ENCODE results near the gene STX2.
"Not testable (repeated sequence)": the region's sequence is repeated elsewhere in the genome, so short reads cannot be mapped to it uniquely, and the experiment has no call there.

The STX2 gene

DNA sequence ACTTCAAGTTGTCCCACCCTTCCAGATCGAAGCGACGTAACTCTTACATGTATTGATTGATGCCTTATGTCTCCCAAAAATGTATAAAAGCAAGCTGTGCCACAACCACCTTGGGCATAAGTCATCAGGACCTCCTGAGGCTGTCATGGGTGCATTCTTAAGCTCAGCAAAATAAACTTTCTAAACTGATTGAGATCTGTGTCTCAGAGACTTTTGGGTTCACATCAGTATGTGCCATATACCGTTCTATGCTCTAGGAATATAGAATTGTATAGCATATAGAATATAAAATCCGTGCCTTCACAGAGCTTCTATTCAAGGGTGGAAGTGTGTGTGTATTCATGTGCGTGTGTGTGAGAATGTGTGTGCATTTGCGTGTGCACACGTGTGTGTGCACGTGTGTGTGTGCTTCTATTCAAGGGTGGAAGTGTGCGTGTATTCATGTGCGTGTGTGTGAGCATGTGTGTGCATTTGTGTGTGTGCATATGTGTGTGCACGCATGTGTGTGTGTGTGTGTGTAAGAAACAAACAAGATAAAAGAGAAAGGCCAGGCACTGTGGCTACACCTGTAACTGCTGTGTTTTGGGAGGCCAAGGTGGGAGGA is 11.5 kb upstream of the STX2 start:
- no peak overlapping the region for H3K4me3 ChIP-seq (ENCODE audit: insufficient read depth, low read length, poor library complexity, severe bottlenecking)
- no peak overlapping the region for H3K27ac ChIP-seq (ENCODE audit: low read depth, low read length)
- H3K36me3 ChIP-seq (ENCODE audit: low read length): no peaks in the 10 kb centered on the region
- H3K9me2 ChIP-seq (replicated peaks; ENCODE audit: insufficient read depth, low read length): no peaks in the 10 kb centered on the region
- no peaks in the 10 kb centered on the region for H4K20me1 ChIP-seq (ENCODE audit: low read depth, low read length)
- no peak overlapping the region for H2AFZ ChIP-seq (ENCODE audit: low read depth, low read length, severe bottlenecking)
- H3K4me2 ChIP-seq (ENCODE audit: low read depth, low read length, poor library complexity, severe bottlenecking): no peak overlapping the region
- no peaks in the 10 kb centered on the region for H3K79me2 ChIP-seq (ENCODE audit: insufficient read depth, low read length)
- no peaks in the 10 kb centered on the region for H3K9me3 ChIP-seq (ENCODE audit: insufficient read depth, low read length)
- TF ChIP-seq EZH2phosphoT487 (conservative IDR thresholded peaks at IDR 0.05; ENCODE audit: low read length): no peak
- TF ChIP-seq, protein P1, sequence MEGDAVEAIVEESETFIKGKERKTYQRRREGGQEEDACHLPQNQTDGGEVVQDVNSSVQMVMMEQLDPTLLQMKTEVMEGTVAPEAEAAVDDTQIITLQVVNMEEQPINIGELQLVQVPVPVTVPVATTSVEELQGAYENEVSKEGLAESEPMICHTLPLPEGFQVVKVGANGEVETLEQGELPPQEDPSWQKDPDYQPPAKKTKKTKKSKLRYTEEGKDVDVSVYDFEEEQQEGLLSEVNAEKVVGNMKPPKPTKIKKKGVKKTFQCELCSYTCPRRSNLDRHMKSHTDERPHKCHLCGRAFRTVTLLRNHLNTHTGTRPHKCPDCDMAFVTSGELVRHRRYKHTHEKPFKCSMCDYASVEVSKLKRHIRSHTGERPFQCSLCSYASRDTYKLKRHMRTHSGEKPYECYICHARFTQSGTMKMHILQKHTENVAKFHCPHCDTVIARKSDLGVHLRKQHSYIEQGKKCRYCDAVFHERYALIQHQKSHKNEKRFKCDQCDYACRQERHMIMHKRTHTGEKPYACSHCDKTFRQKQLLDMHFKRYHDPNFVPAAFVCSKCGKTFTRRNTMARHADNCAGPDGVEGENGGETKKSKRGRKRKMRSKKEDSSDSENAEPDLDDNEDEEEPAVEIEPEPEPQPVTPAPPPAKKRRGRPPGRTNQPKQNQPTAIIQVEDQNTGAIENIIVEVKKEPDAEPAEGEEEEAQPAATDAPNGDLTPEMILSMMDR (IDR thresholded peaks at IDR 0.05; ENCODE audit: insufficient read depth, low read length, poor library complexity, severe bottlenecking): no peak
- no peak overlapping the region for H3K9ac ChIP-seq (ENCODE audit: low read length)
- H3K27me3 ChIP-seq (ENCODE audit: low read length): no peaks in the 10 kb centered on the region
- no peaks in the 10 kb centered on the region for H3F3A ChIP-seq (ENCODE audit: insufficient read depth)

DNA sequence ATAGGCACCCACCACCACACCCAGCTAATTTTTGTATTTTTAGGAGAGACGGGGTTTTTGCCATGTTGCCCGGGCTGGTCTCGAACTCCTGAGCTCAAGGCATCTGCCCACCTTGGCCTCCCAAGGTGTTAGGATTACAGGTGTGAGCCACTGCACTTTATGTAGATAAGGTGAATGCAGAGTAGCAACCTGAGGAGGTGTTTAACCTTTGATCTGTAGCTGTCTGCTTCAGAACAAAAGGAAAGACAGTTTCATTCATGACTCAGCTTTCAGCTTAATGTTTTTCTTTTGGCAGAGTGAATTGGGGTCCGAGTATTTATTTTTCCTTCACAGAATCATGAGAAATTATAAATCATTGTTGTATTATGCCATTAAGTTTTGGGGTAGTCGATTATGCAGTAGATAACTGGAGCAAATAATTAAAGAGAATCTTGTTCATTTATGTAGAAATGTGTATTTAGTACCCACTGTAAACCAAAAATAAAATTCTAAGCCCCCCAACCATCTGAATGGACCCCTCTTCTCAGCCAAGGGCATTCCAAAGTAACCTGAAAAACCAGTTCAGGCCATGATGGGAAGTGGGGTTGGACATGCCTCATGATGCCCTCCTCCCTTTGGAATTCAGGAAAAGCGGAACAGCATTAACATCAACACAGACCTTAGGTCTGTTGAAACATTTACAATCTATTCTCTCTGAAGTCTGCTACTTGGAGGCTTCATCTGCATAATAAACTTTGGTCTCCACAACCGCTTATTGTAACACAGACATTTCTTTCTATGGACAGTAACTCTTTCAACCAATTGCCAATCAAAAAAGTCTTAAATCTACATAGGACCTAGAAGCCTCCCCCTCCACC is 10.7 kb upstream of the STX2 start:
- Histone ChIP-seq H3F3A (ENCODE audit: insufficient read depth) (no peaks in the 10 kb centered on the region), H3K36me3 (ENCODE audit: low read length) (no peaks in the 10 kb centered on the region), H3K9me3 (ENCODE audit: insufficient read depth, low read length) (no peaks in the 10 kb centered on the region), H3K4me3 (ENCODE audit: insufficient read depth, low read length, poor library complexity, severe bottlenecking) (no peak overlapping the region), H4K20me1 (ENCODE audit: low read depth, low read length) (no peaks in the 10 kb centered on the region), H3K27ac (ENCODE audit: low read depth, low read length) (no peak overlapping the region), H3K9ac (ENCODE audit: low read length) (no peak overlapping the region), H2AFZ (ENCODE audit: low read depth, low read length, severe bottlenecking) (no peak overlapping the region), H3K9me2 (replicated peaks; ENCODE audit: insufficient read depth, low read length) (no peaks in the 10 kb centered on the region), H3K4me2 (ENCODE audit: low read depth, low read length, poor library complexity, severe bottlenecking) (no peak overlapping the region), H3K79me2 (ENCODE audit: insufficient read depth, low read length) (no peaks in the 10 kb centered on the region), H3K27me3 (ENCODE audit: low read length) (no peaks in the 10 kb centered on the region)
- TF ChIP-seq, protein P1 (IDR thresholded peaks at IDR 0.05; ENCODE audit: insufficient read depth, low read length, poor library complexity, severe bottlenecking): no peak
- TF ChIP-seq EZH2phosphoT487 (conservative IDR thresholded peaks at IDR 0.05; ENCODE audit: low read length): no peak

DNA sequence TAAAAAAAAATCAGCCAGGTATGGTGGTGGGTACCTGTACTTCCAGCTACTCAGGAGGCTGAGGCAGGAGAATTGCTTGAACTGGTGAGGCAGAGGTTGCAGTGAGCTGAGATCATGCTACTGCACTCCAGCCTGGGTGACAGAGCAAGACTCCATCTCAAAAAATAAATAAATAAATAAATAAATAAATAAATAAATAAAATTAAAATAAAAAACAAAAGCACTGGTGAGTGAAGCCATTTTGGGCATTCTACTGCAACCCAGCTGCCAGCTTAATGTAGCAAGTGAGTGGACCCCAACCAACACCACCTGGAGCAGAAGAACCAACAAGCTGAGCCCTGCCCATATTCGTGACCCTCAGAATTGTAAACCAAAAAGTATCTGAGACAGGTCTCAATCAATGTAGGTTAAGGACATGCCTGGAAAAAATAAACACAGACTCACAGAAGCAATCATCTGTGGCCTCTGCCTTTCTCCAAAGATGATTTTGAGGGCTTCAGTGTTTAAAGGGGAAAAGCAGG is 9.8 kb upstream of the STX2 start:
- not testable (repeated sequence) for H3K9me2 ChIP-seq (replicated peaks; ENCODE audit: insufficient read depth, low read length); H3K4me2 ChIP-seq (ENCODE audit: low read depth, low read length, poor library complexity, severe bottlenecking); H3F3A ChIP-seq (ENCODE audit: insufficient read depth); H3K9ac ChIP-seq (ENCODE audit: low read length); H3K36me3 ChIP-seq (ENCODE audit: low read length); H3K79me2 ChIP-seq (ENCODE audit: insufficient read depth, low read length); H4K20me1 ChIP-seq (ENCODE audit: low read depth, low read length); H3K27ac ChIP-seq (ENCODE audit: low read depth, low read length); H3K27me3 ChIP-seq (ENCODE audit: low read length); H2AFZ ChIP-seq (ENCODE audit: low read depth, low read length, severe bottlenecking); H3K9me3 ChIP-seq (ENCODE audit: insufficient read depth, low read length); H3K4me3 ChIP-seq (ENCODE audit: insufficient read depth, low read length, poor library complexity, severe bottlenecking)

DNA sequence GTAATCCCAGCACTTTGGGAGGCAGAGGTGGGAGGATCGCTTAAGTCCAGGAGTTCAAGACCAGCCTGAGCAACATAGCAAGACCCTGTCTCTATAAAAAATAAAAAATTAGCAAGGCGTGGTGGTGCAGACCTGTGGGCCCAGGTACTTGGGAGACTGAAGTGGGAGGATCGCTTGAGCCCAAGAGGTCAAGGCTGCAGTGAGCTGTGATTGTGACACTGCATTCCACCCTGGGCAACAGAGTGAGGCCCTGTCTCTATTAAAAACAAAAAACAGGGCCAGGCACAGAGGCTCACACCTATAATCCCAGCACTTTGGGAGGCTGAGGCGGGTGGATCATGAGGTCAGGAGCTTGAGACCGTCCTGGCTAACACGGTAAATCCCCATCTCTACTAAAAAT is 9.1 kb upstream of the STX2 start:
- not testable (repeated sequence) for H3K4me2 ChIP-seq (ENCODE audit: low read depth, low read length, poor library complexity, severe bottlenecking); H3K79me2 ChIP-seq (ENCODE audit: insufficient read depth, low read length); H3K9me3 ChIP-seq (ENCODE audit: insufficient read depth, low read length)

More for the DNA sequence above, 9.1 kb upstream of the STX2 start:
- not testable (repeated sequence) for H3K27me3 ChIP-seq (ENCODE audit: low read length); H4K20me1 ChIP-seq (ENCODE audit: low read depth, low read length); H3K9me2 ChIP-seq (replicated peaks; ENCODE audit: insufficient read depth, low read length); H3K4me3 ChIP-seq (ENCODE audit: insufficient read depth, low read length, poor library complexity, severe bottlenecking); H3F3A ChIP-seq (ENCODE audit: insufficient read depth); H3K36me3 ChIP-seq (ENCODE audit: low read length); H2AFZ ChIP-seq (ENCODE audit: low read depth, low read length, severe bottlenecking); H3K27ac ChIP-seq (ENCODE audit: low read depth, low read length); H3K9ac ChIP-seq (ENCODE audit: low read length)

Measured in SU-DHL-6 (cell line).